SK-N-SH (cell line): ENCODE results near the gene ABCA4.

ENCODE experiments used
- CTCF ChIP-seq: fragments of 200-600 bp; sonication (generic); IDR thresholded peaks from 2 replicates; pipeline ENCODE4 v1.6.1; 2017; ENCODE audit warnings: antibody characterized with exemption, mild to moderate bottlenecking, moderate library complexity
- POLR2AphosphoS5 ChIP-seq: IDR thresholded peaks from 2 replicates; pipeline ENCODE4 v1.6.1; 2012; ENCODE audit warnings: low read depth, low read length
- RAD21 ChIP-seq: IDR thresholded peaks from 2 replicates; pipeline ENCODE4 v1.6.1; 2012; ENCODE audit warnings: mild to moderate bottlenecking, low read length
- SMC3 ChIP-seq: IDR thresholded peaks from 2 replicates; pipeline ENCODE4 v1.6.1; 2012; ENCODE audit warnings: low read depth, low read length, improper control_type of control experiment

DNA sequence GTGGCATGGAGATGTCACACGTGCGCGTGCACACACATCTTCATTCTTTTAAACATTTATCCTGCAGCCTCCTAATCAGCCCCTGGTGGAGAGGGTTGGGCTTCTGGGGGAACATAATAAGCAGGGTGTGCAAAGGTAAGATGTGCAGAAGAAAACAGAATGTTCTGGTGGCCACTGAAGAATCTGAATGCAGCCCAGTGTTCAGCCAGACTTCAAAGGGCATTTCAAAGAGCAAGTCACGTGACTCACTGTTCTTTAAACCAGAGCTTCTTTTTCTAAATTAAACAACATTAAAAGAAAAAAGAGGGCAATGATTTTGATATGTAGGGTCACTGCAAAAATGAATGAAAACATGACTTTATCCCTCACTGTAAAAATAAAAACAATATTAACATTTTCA is 89.8 kb downstream of the ABCA4 start:
- TF ChIP-seq CTCF (no peak), RAD21 (no peak), SMC3 (no peak), POLR2AphosphoS5 (no peak)
